Type B pancreatic cell (in vitro differentiated cells): Measurements from ENCODE around the gene ALPP. TPM values are rescaled to one million over a fixed set of nuclear protein-coding genes. Genes with fewer than 3 reads are reported as not detected.
"Not testable (repeated sequence)": the region's sequence is repeated elsewhere in the genome, so short reads cannot be mapped to it uniquely, and the experiment has no call there.

Experiments
- DNase-seq: peaks from one replicate; pipeline ENCODE4 v3.0.0; 2021; ENCODE audit warnings: mixed read lengths; ENCODE audit not compliant: unreplicated experiment; ENCODE audit errors: extremely low spot score
- H3K27ac Mint-ChIP-seq: 2 replicates; pipeline ENCODE4 v1.8.0; 2021; ENCODE audit warnings: mild to moderate bottlenecking, mixed read lengths
- H3K27me3 Mint-ChIP-seq: 2 replicates; pipeline ENCODE4 v1.8.0; 2021; ENCODE audit warnings: mixed read lengths
- H3K36me3 Mint-ChIP-seq: 2 replicates; pipeline ENCODE4 v1.8.0; 2021; ENCODE audit warnings: mixed read lengths
- H3K4me1 Mint-ChIP-seq: one replicate; pipeline ENCODE4 v1.8.0; 2021; ENCODE audit warnings: mixed read lengths; ENCODE audit not compliant: unreplicated experiment
- H3K4me3 Mint-ChIP-seq: 2 replicates; pipeline ENCODE4 v1.8.0; 2021; ENCODE audit warnings: mild to moderate bottlenecking, mixed read lengths
- H3K9me3 Mint-ChIP-seq: 2 replicates; pipeline ENCODE4 v1.8.0; 2021; ENCODE audit warnings: mixed read lengths
- CTCF ChIP-seq: fragments of 200-600 bp; sonication (generic); conservative IDR thresholded peaks from 2 replicates; pipeline ENCODE4 v1.5.0; 2021; ENCODE audit warnings: antibody characterized with exemption, mild to moderate bottlenecking
- total RNA-seq: library from RNA; stranded (reverse); gene quantifications from 2 replicates; pipeline ENCODE4 v1.2.1, GENCODE V29; 2021; ENCODE audit warnings: low replicate concordance

The ALPP gene
- total RNA-seq, 1 donor from 2014 or later = 0.27 TPM

GRCh38 chr2:232377319-232377718 is 1.2 kb upstream of the ALPP start:
- H3K27me3 Mint-ChIP-seq = peaks cover 8% of the 10 kb centered on the region
- TF ChIP-seq CTCF = no peak
- peaks cover 4% of the 10 kb centered on the region for H3K4me1 Mint-ChIP-seq
- no peak for DNase-seq
- H3K4me3 Mint-ChIP-seq = no peak overlapping the region
- H3K27ac Mint-ChIP-seq = no peak overlapping the region
- no peaks in the 10 kb centered on the region for H3K9me3 Mint-ChIP-seq
- no peaks in the 10 kb centered on the region for H3K36me3 Mint-ChIP-seq

GRCh38 chr2:232377841-232378734 is 463 bp upstream of the ALPP start:
- H3K27me3 Mint-ChIP-seq = peaks cover 16% of the 10 kb centered on the region
- peaks cover 4% of the 10 kb centered on the region for H3K4me1 Mint-ChIP-seq
- TF ChIP-seq CTCF = no peak
- H3K4me3 Mint-ChIP-seq = no peak overlapping the region
- no peaks in the 10 kb centered on the region for H3K9me3 Mint-ChIP-seq
- no peak for DNase-seq
- H3K27ac Mint-ChIP-seq = no peak overlapping the region
- H3K36me3 Mint-ChIP-seq = no peaks in the 10 kb centered on the region

GRCh38 chr2:232379610-232380590 is 1.3 kb downstream of the ALPP start:
- peaks cover 27% of the 10 kb centered on the region for H3K27me3 Mint-ChIP-seq
- H3K4me1 Mint-ChIP-seq, DNase-seq, H3K27ac Mint-ChIP-seq, H3K4me3 Mint-ChIP-seq, H3K36me3 Mint-ChIP-seq, H3K9me3 Mint-ChIP-seq: not testable (repeated sequence)

GRCh38 chr2:232381204-232382031 is 2.9 kb downstream of the ALPP start:
- not testable (repeated sequence) for H3K4me1 Mint-ChIP-seq, H3K27ac Mint-ChIP-seq, H3K4me3 Mint-ChIP-seq, DNase-seq, H3K9me3 Mint-ChIP-seq, H3K36me3 Mint-ChIP-seq
- H3K27me3 Mint-ChIP-seq = peaks cover 43% of the 10 kb centered on the region

DNA sequence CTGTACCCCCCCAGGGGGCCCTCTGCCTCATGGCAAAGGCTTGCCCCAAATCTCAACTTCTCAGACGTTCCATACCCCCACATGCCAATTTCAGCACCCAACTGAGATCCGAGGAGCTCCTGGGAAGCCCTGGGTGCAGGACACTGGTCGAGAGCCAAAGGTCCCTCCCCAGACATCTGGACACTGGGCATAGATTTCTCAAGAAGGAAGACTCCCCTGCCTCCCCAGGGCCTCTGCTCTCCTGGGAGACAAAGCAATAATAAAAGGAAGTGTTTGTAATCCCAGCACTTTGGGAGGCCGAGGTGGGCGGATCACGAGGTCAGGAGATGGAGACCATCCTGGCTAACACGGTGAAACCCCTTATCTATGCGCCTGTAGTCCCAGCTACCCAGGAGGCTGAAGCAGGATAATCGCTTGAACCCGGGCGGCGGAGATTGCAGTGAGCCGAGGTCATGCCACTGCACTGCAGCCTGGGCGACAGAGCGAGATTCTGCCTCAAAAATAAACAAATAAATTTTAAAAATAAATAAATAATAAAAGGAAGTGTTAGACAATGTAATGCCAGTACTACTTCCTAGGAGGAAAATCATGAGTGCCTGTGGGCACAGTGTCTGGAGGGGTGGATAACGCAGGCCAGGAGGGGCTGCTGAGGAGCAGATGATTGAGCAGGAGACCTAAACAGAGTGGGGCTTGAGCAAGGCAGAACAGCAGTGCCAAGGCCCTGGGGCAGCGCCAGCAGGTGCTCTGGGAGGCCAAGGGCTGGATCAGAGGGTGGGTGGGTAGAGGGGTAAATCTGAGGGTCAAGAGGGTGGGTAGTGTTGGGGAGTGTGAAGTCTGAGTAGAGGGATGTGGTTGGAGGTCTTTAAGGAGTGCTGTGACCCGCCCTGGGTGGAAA is 4.0 kb downstream of the ALPP start:
- TF ChIP-seq CTCF = no peak
- Mint-ChIP-seq H3K27me3 (peaks cover 51% of the 10 kb centered on the region), H3K9me3 (no peaks in the 10 kb centered on the region), H3K36me3 (no peaks in the 10 kb centered on the region), H3K4me1 (peaks cover 9% of the 10 kb centered on the region), H3K27ac (no peak overlapping the region), H3K4me3 (no peak overlapping the region)
- no peak for DNase-seq
